K562 (cell line): ENCODE results near the gene RASAL3. TPM values are rescaled to one million over a fixed set of nuclear protein-coding genes. Genes with fewer than 3 reads are reported as not detected.

Experiments
- ATF1 ChIP-seq, 2 experiments: fragments of 450-650 bp in 1 of 2; IDR thresholded peaks; 2 replicates each; pipeline ENCODE4 v1.6.1; 2016; ENCODE audit warnings: missing compliant biosample characterization in 1 of 2, missing genetic modification characterization in 1 of 2
- ATF7 ChIP-seq: fragments of 450-650 bp; IDR thresholded peaks from 2 replicates; pipeline ENCODE4 v1.7.1; 2014; ENCODE audit warnings: mild to moderate bottlenecking, moderate library complexity
- BMI1 ChIP-seq: fragments of 150-350 bp; IDR thresholded peaks from 2 replicates; pipeline ENCODE4 v1.6.1; 2014; ENCODE audit warnings: low read length
- DNMT1 ChIP-seq: fragments of 450-650 bp; IDR thresholded peaks from 2 replicates; pipeline ENCODE4 v1.6.1; 2016; ENCODE audit warnings: antibody characterized with exemption, mild to moderate bottlenecking
- FOXJ2 ChIP-seq: fragments of 200-800 bp; sonication (Bioruptor generic); IDR thresholded peaks from 2 replicates; pipeline ENCODE4 v1.6.1; 2016; ENCODE audit warnings: missing genetic modification characterization, missing compliant biosample characterization
- FOXP1 ChIP-seq: sonication (generic); formaldehyde crosslinking; IDR thresholded peaks from 2 replicates; pipeline ENCODE4 v1.8.0; 2022; ENCODE audit warnings: mild to moderate bottlenecking, missing genetic modification reagents
- HCFC1 ChIP-seq: IDR thresholded peaks from 2 replicates; pipeline ENCODE4 v1.6.1; 2012; ENCODE audit warnings: low read depth, low read length, improper control_type of control experiment
- MEIS2 ChIP-seq: fragments of 450-650 bp; IDR thresholded peaks from 2 replicates; pipeline ENCODE4 v1.6.1; 2014; ENCODE audit warnings: mild to moderate bottlenecking; ENCODE audit not compliant: partially characterized antibody
- NFIX ChIP-seq: fragments of 250-450 bp; sonication (Bioruptor Pico); IDR thresholded peaks from 2 replicates; pipeline ENCODE4 v1.4.0; 2020; ENCODE audit warnings: low read depth, mild to moderate bottlenecking, moderate library complexity
- SMAD4 ChIP-seq: fragments of 250-450 bp; sonication (Bioruptor Pico); conservative IDR thresholded peaks from 2 replicates; pipeline ENCODE4 v1.8.0; 2021; ENCODE audit warnings: inconsistent platforms, mild to moderate bottlenecking, moderate library complexity
- SP2 ChIP-seq: IDR thresholded peaks from 2 replicates; pipeline ENCODE4 v1.6.1; 2011; ENCODE audit warnings: mild to moderate bottlenecking, low read depth, low read length, moderate library complexity; ENCODE audit not compliant: poor library complexity, severe bottlenecking; ENCODE audit errors: extremely low read depth
- SRF ChIP-seq, 2 experiments: fragments of 250-450, 450-650 bp in 1 of 2; sonication (Bioruptor Pico) in 1 of 2; sonication (generic) in 1 of 2; formaldehyde crosslinking; IDR thresholded peaks; 2 replicates each; pipeline versions ENCODE4 v1.5.0 to v1.5.1; 2020 to 2022; ENCODE audit warnings: mild to moderate bottlenecking in 1 of 2, missing genetic modification reagents in 1 of 2
- STAT5A ChIP-seq: IDR thresholded peaks from 2 replicates; pipeline ENCODE4 v1.6.1; 2012; ENCODE audit warnings: low read length, inconsistent platforms, borderline replicate concordance
- STAT5B ChIP-seq: fragments of 250-450 bp; sonication (Bioruptor Pico); IDR thresholded peaks from 2 replicates; pipeline ENCODE4 v1.8.0; 2021; ENCODE audit warnings: mild to moderate bottlenecking, inconsistent platforms
- ZNF134 ChIP-seq: fragments of 250-450 bp; sonication (Bioruptor Pico); conservative IDR thresholded peaks from 2 replicates; pipeline ENCODE4 v1.4.0; 2020
- ZNF263 ChIP-seq: sonication (generic); formaldehyde crosslinking; IDR thresholded peaks from 2 replicates; pipeline ENCODE4 v1.8.0; 2022; ENCODE audit warnings: mild to moderate bottlenecking, missing genetic modification reagents, borderline replicate concordance
- ZNF583 ChIP-seq: fragments of 250-450 bp; sonication (Bioruptor Pico); IDR thresholded peaks from 2 replicates; pipeline ENCODE4 v1.4.0; 2020
- ZNF717 ChIP-seq: fragments of 250-450 bp; sonication (Bioruptor Pico); IDR thresholded peaks from 2 replicates; pipeline ENCODE4 v1.5.0; 2021
- ZNF79 ChIP-seq: fragments of 250-450 bp; sonication (Bioruptor Pico); IDR thresholded peaks from 2 replicates; pipeline ENCODE4 v1.4.0; 2020; ENCODE audit warnings: low read depth, mild to moderate bottlenecking, moderate library complexity
- polyA plus RNA-seq, 8 experiments: library from polyadenylated mRNA; depleted of rRNA in 4 of 8; stranded (reverse) in 5 of 8; unstranded in 3 of 8; fragments of >200 nt; fragmentation: Nextera tagmentation in 2 of 8; fragmentation: Illumina TruSeq in 1 of 8; extraction: Ambion mirVana in 2 of 8; extraction: Trizol in 1 of 8; gene quantifications; 2 replicates each; pipeline versions ENCODE4 v1.2.1 to v1.2.3, GENCODE V29; 2011 to 2014; ENCODE audit warnings: inconsistent platforms in 1 of 8, missing spikeins in 1 of 8
- total RNA-seq, 7 experiments: library from RNA; depleted of rRNA in 6 of 7; stranded (reverse); fragments of >200 nt in 6 of 7; fragmentation: Illumina TruSeq in 2 of 7; extraction: Trizol in 2 of 7; gene quantifications; 2 replicates each; pipeline versions ENCODE4 v1.2.1 to v1.2.3, GENCODE V29; 2011 to 2021; ENCODE audit warnings: low replicate concordance in 1 of 7
- TF ChIP-seq, protein P1 (sequence below): fragments of 250-450 bp; sonication (Bioruptor Pico); IDR thresholded peaks from 2 replicates; pipeline ENCODE4 v1.5.0; 2021
- TF ChIP-seq, protein P2 (sequence below): sonication (generic); formaldehyde crosslinking; IDR thresholded peaks from 2 replicates; pipeline ENCODE4 v1.8.1; 2023; ENCODE audit warnings: mild to moderate bottlenecking, missing genetic modification reagents
- TF ChIP-seq, protein P3 (sequence below), 2 experiments: fragments of 450-650 bp in 1 of 2; sonication (generic) in 1 of 2; formaldehyde crosslinking; conservative IDR thresholded peaks; 2 replicates each; pipeline versions ENCODE4 v1.4.0 to v1.8.1; 2020 to 2022; ENCODE audit warnings: mild to moderate bottlenecking in 1 of 2, missing genetic modification reagents in 1 of 2

The RASAL3 gene
- total and polyA plus RNA-seq, 9 of the 15 experiments (the other 6 are each of a cell fraction or from before 2014, with no cell fraction given), result 0.07 to 0.44 TPM; not detected in 7

DNA sequence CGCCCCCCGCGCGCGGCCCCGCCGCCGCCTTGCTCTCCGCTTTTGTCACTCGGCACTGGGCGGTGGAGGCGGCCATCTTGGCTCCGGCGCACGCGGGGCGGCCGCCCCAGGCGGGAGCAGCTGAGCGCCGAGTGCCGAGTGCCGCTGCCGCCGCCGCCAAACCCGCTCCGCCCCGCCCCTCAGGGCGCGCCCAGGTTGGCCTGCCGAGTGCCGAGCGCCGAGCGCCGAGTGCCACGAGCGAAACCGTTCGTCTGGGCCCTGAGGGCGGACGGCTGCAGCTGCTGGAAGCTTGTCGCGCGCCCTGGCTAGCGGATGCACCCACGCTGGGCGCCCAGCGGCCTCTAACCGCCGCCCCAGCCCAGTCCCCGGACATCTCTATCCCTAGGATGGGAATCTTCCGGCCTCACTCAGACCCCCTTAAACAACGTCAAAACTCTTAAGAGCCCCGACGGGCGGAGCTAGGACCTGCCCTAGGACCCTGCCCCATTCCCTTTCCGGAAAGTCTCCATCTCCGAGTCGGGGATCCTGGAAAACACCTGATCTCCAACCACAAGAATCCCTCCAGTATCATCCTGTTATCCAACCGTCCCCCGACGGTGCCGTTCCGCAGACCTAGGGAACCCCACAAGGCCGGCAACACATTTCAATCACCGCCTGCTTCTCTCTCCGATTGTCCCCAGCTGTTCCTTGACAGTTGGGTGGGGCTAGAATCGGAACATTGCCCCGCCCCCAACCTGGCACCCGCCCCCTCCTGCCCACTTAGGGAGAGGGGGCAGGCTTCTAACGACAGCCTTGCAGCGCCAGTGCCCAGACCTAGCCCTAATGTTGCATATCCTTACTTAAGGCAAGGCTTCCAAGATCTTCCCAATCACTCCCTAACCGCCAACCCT is 31.5 kb downstream of the RASAL3 start (continued):
- TF ChIP-seq HCFC1, result peak; percentile 83
- TF ChIP-seq FOXP1 (CRISPR knock-in tag), result peak; percentile 68
- no peak for TF ChIP-seq FOXJ2 (tag)
- TF ChIP-seq ZNF134 (CRISPR knock-in tag), result no peak
- TF ChIP-seq ZNF717 (CRISPR knock-in tag), result no peak
- TF ChIP-seq, protein P1, sequence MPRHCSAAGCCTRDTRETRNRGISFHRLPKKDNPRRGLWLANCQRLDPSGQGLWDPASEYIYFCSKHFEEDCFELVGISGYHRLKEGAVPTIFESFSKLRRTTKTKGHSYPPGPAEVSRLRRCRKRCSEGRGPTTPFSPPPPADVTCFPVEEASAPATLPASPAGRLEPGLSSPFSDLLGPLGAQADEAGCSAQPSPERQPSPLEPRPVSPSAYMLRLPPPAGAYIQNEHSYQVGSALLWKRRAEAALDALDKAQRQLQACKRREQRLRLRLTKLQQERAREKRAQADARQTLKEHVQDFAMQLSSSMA (CRISPR knock-in tag), result no peak
- TF ChIP-seq, protein P2, sequence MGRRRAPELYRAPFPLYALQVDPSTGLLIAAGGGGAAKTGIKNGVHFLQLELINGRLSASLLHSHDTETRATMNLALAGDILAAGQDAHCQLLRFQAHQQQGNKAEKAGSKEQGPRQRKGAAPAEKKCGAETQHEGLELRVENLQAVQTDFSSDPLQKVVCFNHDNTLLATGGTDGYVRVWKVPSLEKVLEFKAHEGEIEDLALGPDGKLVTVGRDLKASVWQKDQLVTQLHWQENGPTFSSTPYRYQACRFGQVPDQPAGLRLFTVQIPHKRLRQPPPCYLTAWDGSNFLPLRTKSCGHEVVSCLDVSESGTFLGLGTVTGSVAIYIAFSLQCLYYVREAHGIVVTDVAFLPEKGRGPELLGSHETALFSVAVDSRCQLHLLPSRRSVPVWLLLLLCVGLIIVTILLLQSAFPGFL (CRISPR knock-in tag), result no peak
- TF ChIP-seq ATF7, result peak; percentile 61; the same call in 1 of the 2 replicates
- TF ChIP-seq, protein P3, sequence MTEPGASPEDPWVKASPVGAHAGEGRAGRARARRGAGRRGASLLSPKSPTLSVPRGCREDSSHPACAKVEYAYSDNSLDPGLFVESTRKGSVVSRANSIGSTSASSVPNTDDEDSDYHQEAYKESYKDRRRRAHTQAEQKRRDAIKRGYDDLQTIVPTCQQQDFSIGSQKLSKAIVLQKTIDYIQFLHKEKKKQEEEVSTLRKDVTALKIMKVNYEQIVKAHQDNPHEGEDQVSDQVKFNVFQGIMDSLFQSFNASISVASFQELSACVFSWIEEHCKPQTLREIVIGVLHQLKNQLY (CRISPR knock-in tag; conservative IDR thresholded peaks at IDR 0.05), result no peak
- no peak for TF ChIP-seq ZNF263
- TF ChIP-seq DNMT1, result no peak
- no peak for TF ChIP-seq ATF1 (CRISPR knock-in tag; IDR thresholded peaks at IDR 0.05)
- TF ChIP-seq ATF1 (tag; IDR thresholded peaks at IDR 0.05), result peak; percentile 70
- TF ChIP-seq MEIS2, result no peak
- peak; percentile 11 for TF ChIP-seq SP2
- no peak for TF ChIP-seq BMI1
- no peak for TF ChIP-seq ZNF79 (CRISPR knock-in tag)
- peak; percentile 90 for TF ChIP-seq SMAD4 (CRISPR knock-in tag)
- TF ChIP-seq STAT5A, result no peak
- no peak for TF ChIP-seq NFIX (CRISPR knock-in tag)
- TF ChIP-seq ZNF583 (CRISPR knock-in tag), result no peak
- no peak for TF ChIP-seq STAT5B (CRISPR knock-in tag)
- TF ChIP-seq SRF (CRISPR knock-in tag; IDR thresholded peaks at IDR 0.05), result no peak
